H1 (cell line): ENCODE results near the gene TBX5. TPM values are rescaled to one million over a fixed set of nuclear protein-coding genes. Genes with fewer than 3 reads are reported as not detected.

Source experiments
- CTCF ChIA-PET: fragments of 300-600 bp; sonication (Branson Sonifier 250); formaldehyde crosslinking; loops from one replicate; lab custom pipeline; 2021; ENCODE audit not compliant: partially characterized antibody; lab: Charles Lee
- POLR2A ChIA-PET: fragments of 300-600 bp; sonication (Branson Sonifier 250); formaldehyde crosslinking; loops from one replicate; lab custom pipeline; 2021; ENCODE audit warnings: inconsistent platforms; ENCODE audit not compliant: partially characterized antibody; lab: Charles Lee
- DNase-seq, 2 experiments: peaks; one replicate each; pipeline versions ENCODE4 v3.0.0 to v3.0.0-alpha.2; 2010 to 2022; ENCODE audit warnings: low spot score in 2 of 2, low read depth in 1 of 2, mixed read lengths in 1 of 2
- FAIRE-seq: peaks from 2 replicates; lab custom pipeline; 2011; peaks lifted over from hg19 to GRCh38; lab: Jason Lieb, UNC
- H2AFZ ChIP-seq: 2 replicates; pipeline ENCODE4 v1.8.1; 2012; ENCODE audit warnings: low read length, inconsistent platforms
- H2AK5ac ChIP-seq: 2 replicates; pipeline ENCODE4 v1.6.1; 2013; ENCODE audit warnings: low read depth, low read length
- H2BK120ac ChIP-seq: replicated peaks from 2 replicates; pipeline ENCODE3; 2013; ENCODE audit warnings: low read depth, low read length, inconsistent platforms
- H2BK12ac ChIP-seq: 2 replicates; pipeline ENCODE4 v1.6.1; 2013; ENCODE audit warnings: low read depth, low read length
- H2BK15ac ChIP-seq: 2 replicates; pipeline ENCODE4 v1.6.1; 2013; ENCODE audit warnings: low read length
- H2BK20ac ChIP-seq: 2 replicates; pipeline ENCODE4 v1.6.1; 2013; ENCODE audit warnings: low read length
- H2BK5ac ChIP-seq: 2 replicates; pipeline ENCODE4 v1.6.1; 2013; ENCODE audit warnings: low read depth, low read length
- H3K14ac ChIP-seq: 2 replicates; pipeline ENCODE4 v1.6.1; 2013; ENCODE audit warnings: inconsistent platforms; ENCODE audit not compliant: insufficient read length
- H3K18ac ChIP-seq: 2 replicates; pipeline ENCODE4 v1.6.1; 2013; ENCODE audit warnings: low read length; ENCODE audit errors: extremely low read depth
- H3K23ac ChIP-seq: 2 replicates; pipeline ENCODE4 v1.6.1; 2013; ENCODE audit warnings: inconsistent platforms; ENCODE audit not compliant: insufficient read length
- H3K23me2 ChIP-seq: 2 replicates; pipeline ENCODE4 v1.6.1; 2013; ENCODE audit warnings: low read depth, low read length
- H3K27ac ChIP-seq: 2 replicates; pipeline ENCODE4 v1.6.1; 2011; ENCODE audit warnings: low read depth, low read length, inconsistent platforms
- H3K27me3 ChIP-seq, 4 experiments: replicated peaks in 1 of 4; 1 replicate in 1 of 4; 2 replicates in 3 of 4; pipeline versions ENCODE4 v1.6.1 to v1.8.1; 2011 to 2013; ENCODE audit warnings: low read length in 3 of 4, mild to moderate bottlenecking in 3 of 4, inconsistent platforms in 2 of 4, mixed read lengths in 2 of 4, moderate library complexity in 1 of 4; ENCODE audit not compliant: control insufficient read depth in 3 of 4, insufficient read depth in 3 of 4; ENCODE audit errors: extremely low read depth in 1 of 4
- H3K36me3 ChIP-seq, 4 experiments: 2 replicates each; pipeline versions ENCODE4 v1.6.1 to v1.8.1; 2011 to 2013; ENCODE audit warnings: mild to moderate bottlenecking in 4 of 4, low read length in 3 of 4, moderate library complexity in 2 of 4, control low read depth in 1 of 4, inconsistent platforms in 1 of 4; ENCODE audit not compliant: insufficient read depth in 4 of 4, control insufficient read depth in 2 of 4
- H3K4ac ChIP-seq: replicated peaks from 2 replicates; pipeline ENCODE3; 2013; ENCODE audit warnings: low read length, low read depth, mixed read lengths, inconsistent platforms; ENCODE audit not compliant: insufficient read length
- H3K4me1 ChIP-seq, 4 experiments: replicated peaks in 1 of 4; 1 replicate in 1 of 4; 2 replicates in 3 of 4; pipeline versions ENCODE4 v1.6.1 to v1.8.1; 2011 to 2013; ENCODE audit warnings: low read length in 3 of 4, inconsistent platforms in 2 of 4, mixed read lengths in 1 of 4; ENCODE audit not compliant: insufficient read depth in 4 of 4, control insufficient read depth in 3 of 4
- H3K4me2 ChIP-seq, 2 experiments: 2 replicates each; pipeline versions ENCODE4 v1.6.1 to v1.8.1; 2011 to 2013; ENCODE audit warnings: low read depth in 2 of 2, low read length in 2 of 2, control low read depth in 1 of 2, inconsistent platforms in 1 of 2, mild to moderate bottlenecking in 1 of 2; ENCODE audit not compliant: insufficient read depth in 1 of 2
- H3K4me3 ChIP-seq, 4 experiments: fragments of 200-600, 300-600 bp in 1 of 4; sonication (generic), shearing (Covaris generic), sonication (Bioruptor Twin) in 1 of 4; 2 replicates each; pipeline versions ENCODE4 v1.5.1 to v1.8.1; 2011 to 2016; ENCODE audit warnings: low read length in 4 of 4, low read depth in 3 of 4, control low read depth in 2 of 4, inconsistent platforms in 2 of 4, mild to moderate bottlenecking in 2 of 4, mixed read lengths in 1 of 4, moderate library complexity in 1 of 4; ENCODE audit not compliant: insufficient read depth in 2 of 4; ENCODE audit errors: extremely low read depth in 1 of 4
- H3K56ac ChIP-seq: replicated peaks from 2 replicates; pipeline ENCODE3; 2013; ENCODE audit warnings: low read depth, mild to moderate bottlenecking, mixed read lengths, low read length, inconsistent platforms; ENCODE audit not compliant: insufficient read length
- H3K79me1 ChIP-seq: 2 replicates; pipeline ENCODE4 v1.6.1; 2013; ENCODE audit warnings: low read depth, low read length, control low read depth
- H3K79me2 ChIP-seq, 2 experiments: 2 replicates each; pipeline versions ENCODE4 v1.6.1 to v1.8.1; 2012 to 2013; ENCODE audit warnings: low read length in 2 of 2, mild to moderate bottlenecking in 2 of 2, inconsistent platforms in 1 of 2; ENCODE audit not compliant: insufficient read depth in 2 of 2, control insufficient read depth in 1 of 2
- H3K9ac ChIP-seq, 4 experiments: replicated peaks in 1 of 4; 1 replicate in 1 of 4; 2 replicates in 3 of 4; pipeline versions ENCODE4 v1.6.1 to v1.8.1; 2011 to 2013; ENCODE audit warnings: low read depth in 3 of 4, low read length in 3 of 4, control low read depth in 2 of 4, mild to moderate bottlenecking in 2 of 4, moderate library complexity in 2 of 4, inconsistent platforms in 1 of 4; ENCODE audit errors: extremely low read depth in 1 of 4
- H3K9me3 ChIP-seq, 2 experiments: 2 replicates each; pipeline versions ENCODE4 v1.6.1 to v1.8.1; 2012 to 2013; ENCODE audit warnings: mild to moderate bottlenecking in 2 of 2, moderate library complexity in 2 of 2, control low read depth in 1 of 2, inconsistent platforms in 1 of 2, low read depth in 1 of 2, low read length in 1 of 2, mixed read lengths in 1 of 2; ENCODE audit not compliant: insufficient read depth in 2 of 2
- H4K20me1 ChIP-seq, 2 experiments: replicated peaks in 1 of 2; 2 replicates each; pipeline versions ENCODE3 to v1.8.1; 2011 to 2013; ENCODE audit warnings: inconsistent platforms in 2 of 2, low read length in 2 of 2, mild to moderate bottlenecking in 1 of 2; ENCODE audit not compliant: insufficient read depth in 2 of 2, control insufficient read depth in 1 of 2
- H4K5ac ChIP-seq: 2 replicates; pipeline ENCODE4 v1.6.1; 2013; ENCODE audit warnings: low read length, low read depth, mixed read lengths, inconsistent platforms; ENCODE audit not compliant: insufficient read length
- H4K8ac ChIP-seq: 2 replicates; pipeline ENCODE4 v1.8.0; 2013; ENCODE audit warnings: mild to moderate bottlenecking, moderate library complexity, low read length, inconsistent platforms; ENCODE audit not compliant: insufficient read depth; ENCODE audit errors: extremely low read depth
- H4K91ac ChIP-seq: replicated peaks from 2 replicates; pipeline ENCODE3; 2013; ENCODE audit warnings: low read length, mixed read lengths, inconsistent platforms; ENCODE audit not compliant: insufficient read length
- ASH2L ChIP-seq: fragments of 200-600, 300-600 bp; sonication (generic); IDR thresholded peaks from one replicate; pipeline ENCODE4 v1.7.1; 2017; ENCODE audit warnings: low read length
- BACH1 ChIP-seq: IDR thresholded peaks from 2 replicates; pipeline ENCODE4 v1.6.1; 2012; ENCODE audit warnings: low read length, improper control_type of control experiment
- BCL11A ChIP-seq, 2 experiments: IDR thresholded peaks; one replicate each; pipeline ENCODE4 v1.6.1; 2011; ENCODE audit warnings: low read depth in 2 of 2, low read length in 2 of 2, mild to moderate bottlenecking in 2 of 2
- CBX5 ChIP-seq: fragments of 300-800, 300-1000 bp; sonication (generic); IDR thresholded peaks from 2 replicates; pipeline ENCODE4 v1.7.1; 2016; ENCODE audit warnings: antibody characterized with exemption, low read length, low read depth
- CBX8 ChIP-seq: fragments of 300-800, 300-1000 bp; sonication (generic); IDR thresholded peaks from 2 replicates; pipeline ENCODE4 v1.7.1; 2016; ENCODE audit warnings: low read depth, low read length, borderline replicate concordance
- CEBPB ChIP-seq: IDR thresholded peaks from 2 replicates; pipeline ENCODE4 v1.6.1; 2012; ENCODE audit warnings: low read depth, low read length
- CREB1 ChIP-seq: IDR thresholded peaks from 2 replicates; pipeline ENCODE4 v1.6.1; 2012; ENCODE audit warnings: inconsistent platforms
- EGR1 ChIP-seq: IDR thresholded peaks from 2 replicates; pipeline ENCODE4 v1.6.1; 2011; ENCODE audit warnings: low read depth, low read length, borderline replicate concordance
- EZH2 ChIP-seq: fragments of 200-600 bp; sonication (generic); IDR thresholded peaks from 2 replicates; pipeline ENCODE4 v1.7.1; 2012; ENCODE audit warnings: low read depth, mild to moderate bottlenecking, moderate library complexity, low read length, inconsistent platforms; ENCODE audit not compliant: severe bottlenecking
- JUN ChIP-seq: IDR thresholded peaks from 2 replicates; pipeline ENCODE4 v1.6.1; 2011; ENCODE audit warnings: low read depth, mild to moderate bottlenecking, improper control_type of control experiment, low read length
- NRF1 ChIP-seq: IDR thresholded peaks from 2 replicates; pipeline ENCODE4 v1.6.1; 2011; ENCODE audit warnings: mild to moderate bottlenecking, low read depth, low read length, improper control_type of control experiment
- RXRA ChIP-seq: IDR thresholded peaks from 2 replicates; pipeline ENCODE4 v1.6.1; 2011; ENCODE audit warnings: low read depth, mild to moderate bottlenecking, low read length, moderate library complexity; ENCODE audit not compliant: insufficient read depth
- SRF ChIP-seq: IDR thresholded peaks from 2 replicates; pipeline ENCODE4 v1.6.1; 2011; ENCODE audit warnings: mild to moderate bottlenecking, low read depth, low read length, moderate library complexity
- TAF1 ChIP-seq: IDR thresholded peaks from 2 replicates; pipeline ENCODE4 v1.6.1; 2011; ENCODE audit warnings: mild to moderate bottlenecking, low read depth, low read length
- TAF7 ChIP-seq: optimal IDR thresholded peaks from 2 replicates; pipeline ENCODE3; 2011; ENCODE audit warnings: low read depth, mild to moderate bottlenecking, inconsistent platforms, low read length, moderate library complexity, borderline replicate concordance
- TEAD4 ChIP-seq: IDR thresholded peaks from 2 replicates; pipeline ENCODE4 v1.6.1; 2012; ENCODE audit warnings: low read depth, low read length, inconsistent platforms, mixed read lengths
- ZNF274 ChIP-seq: IDR thresholded peaks from 2 replicates; pipeline ENCODE4 v1.7.0; 2012; ENCODE audit warnings: low read length, borderline replicate concordance; ENCODE audit errors: extremely low read depth
- WGBS, 2 experiments: shearing (Covaris generic) in 1 of 2; methylation state at CpG; one replicate each; pipeline versions ENCODE4 v1.1.6 to v1.1.7; 2013 to 2015; ENCODE audit warnings: low lambda C conversion rate in 2 of 2, mixed read lengths in 2 of 2, inconsistent platforms in 1 of 2, low coverage in 1 of 2, missing lambda C conversion rate in 1 of 2; ENCODE audit not compliant: insufficient replicate concordance in 2 of 2, insufficient coverage in 1 of 2, insufficient read length in 1 of 2; ENCODE audit errors: extremely low coverage in 1 of 2, missing lambda C conversion rate in 1 of 2; 5-methylcytosine and 5-hydroxymethylcytosine counted together
- polyA plus RNA-seq, 7 experiments: library from polyadenylated mRNA; depleted of rRNA in 3 of 7; stranded (reverse) in 5 of 7; unstranded in 2 of 7; fragments of >200 nt in 5 of 7; fragments of 200-250 nt in 2 of 7; gene quantifications; 1 replicate in 5 of 7; 2 replicates in 1 of 7; 4 replicates in 1 of 7; pipeline versions ENCODE4 v1.2.1 to v1.2.3, GENCODE V29; 2011 to 2013; ENCODE audit warnings: missing spikeins in 2 of 7, mixed read lengths in 2 of 7
- total RNA-seq: library from RNA; stranded (reverse); fragmentation: NEBNext Ultra II Directional; extraction: Animal tissue kit (Norgen Biotek cat#: 25700); gene quantifications from 2 replicates; pipeline ENCODE4 v1.2.1, GENCODE V29; 2021

The TBX5 gene
- total and polyA plus RNA-seq, 2 of the 8 experiments (the other 6 are each of a cell fraction or from before 2014, with no cell fraction given) = 0.05 TPM; not detected in 1

- no peaks in the 10 kb centered on the region for H4K20me1 ChIP-seq
- H2BK15ac ChIP-seq = no peak overlapping the region
- no peak for FAIRE-seq
- H3K14ac ChIP-seq = no peak overlapping the region
- peaks cover 2 to 7% (median 5%) of the 10 kb centered on the region in 4 experiments; a peak in 5 of 7 replicates for H3K4me1 ChIP-seq
- no peak overlapping the region for H3K4me2 ChIP-seq
- H3K27me3 ChIP-seq = no peaks in the 10 kb centered on the region
- H3K4ac ChIP-seq = no peak overlapping the region
- H3K79me2 ChIP-seq = no peaks in the 10 kb centered on the region
- H2BK12ac ChIP-seq = no peak overlapping the region
- H3K4me3 ChIP-seq = no peak overlapping the region
- no peak overlapping the region for H4K5ac ChIP-seq
- H3K18ac ChIP-seq = no peak overlapping the region
- WGBS, 2 experiments = 87% methylated on average over 3 of the region's 3 CpGs; no CpG with 5 or more reads in 1 of the 2 experiments
- H4K91ac ChIP-seq = no peak overlapping the region
- H2BK120ac ChIP-seq = no peak overlapping the region
- ChIA-PET POLR2A (no interaction called here), CTCF (interaction anchor here (3.1 to 4.1 kb wide), 2 partner anchors 16 to 174 kb away, joined by 8 to 15 read pairs; no protein-coding TSS in a partner anchor)
- H3K56ac ChIP-seq = no peak overlapping the region
- no peaks in the 10 kb centered on the region; a peak in 1 of 4 replicates for H3K9me3 ChIP-seq
- H2BK20ac ChIP-seq = no peak overlapping the region
- no peak overlapping the region for H2AFZ ChIP-seq
- no peak overlapping the region for H2BK5ac ChIP-seq
- H3K27ac ChIP-seq = no peak overlapping the region
- H2AK5ac ChIP-seq = no peak overlapping the region
- H3K23me2 ChIP-seq = no peaks in the 10 kb centered on the region
- H3K9ac ChIP-seq = no peak overlapping the region
- DNase-seq = no peak
- no peaks in the 10 kb centered on the region for H3K36me3 ChIP-seq
- H4K8ac ChIP-seq = no peak overlapping the region
- H3K23ac ChIP-seq = no peak overlapping the region
- no peaks in the 10 kb centered on the region for H3K79me1 ChIP-seq
- TF ChIP-seq ASH2L (no peak), CEBPB (no peak), RXRA (no peak), TAF7 (no peak), BCL11A (IDR thresholded peaks at IDR 0.05; ENCODE audit: low read depth in 2 of 2, low read length in 2 of 2) (no peak), ZNF274 (no peak), CREB1 (no peak), EGR1 (no peak), SRF (no peak), BACH1 (no peak), CBX8 (no peak), EZH2 (no peak), CBX5 (no peak), NRF1 (no peak), TEAD4 (no peak), JUN (no peak), TAF1 (no peak)
Measured at GRCh38 chr12:114340231-114340630, 65.7 kb downstream of the TBX5 start.
